HEK293 (cell line): Measurements from ENCODE around the gene KCNB1.

Source experiments
- CTCF ChIA-PET: fragments of 350-600 bp; formaldehyde crosslinking; extraction: SDS; loops from one replicate; lab custom pipeline; 2021; ENCODE audit warnings: antibody characterized with exemption; lab: Yijun Ruan, JAX
- POLR2A ChIA-PET: fragments of 300-600 bp; formaldehyde crosslinking; extraction: SDS; loops from one replicate; lab custom pipeline; 2020; ENCODE audit warnings: antibody characterized with exemption, inconsistent platforms; lab: Yijun Ruan, JAX
- H3K27ac ChIP-seq: fragments of 200-500 bp; sonication (Bioruptor generic); 2 replicates; pipeline ENCODE4 v1.5.1; 2014; ENCODE audit warnings: low read depth, low read length, control low read depth, inconsistent platforms; ENCODE audit errors: extremely low read depth
- H3K36me3 ChIP-seq, 2 experiments: fragments of 200-500 bp in 1 of 2; sonication (Bioruptor generic) in 1 of 2; 1 replicate in 1 of 2; 2 replicates in 1 of 2; pipeline ENCODE4 v1.5.1; 2014 to 2017; ENCODE audit warnings: inconsistent platforms in 2 of 2, low read length in 2 of 2; ENCODE audit not compliant: control insufficient read depth in 2 of 2, insufficient read depth in 1 of 2
- H3K4me1 ChIP-seq: fragments of 200-500 bp; sonication (Bioruptor generic); 2 replicates; pipeline ENCODE4 v1.5.1; 2014; ENCODE audit warnings: mild to moderate bottlenecking, low read length, inconsistent platforms; ENCODE audit not compliant: control insufficient read depth, insufficient read depth
- H3K4me3 ChIP-seq: 2 replicates; pipeline ENCODE4 v1.5.1; 2011; ENCODE audit warnings: low read depth, mild to moderate bottlenecking, control low read depth, low read length, moderate library complexity
- H3K9me3 ChIP-seq: fragments of 200-500 bp; sonication (Bioruptor generic); 2 replicates; pipeline ENCODE4 v1.5.1; 2014; ENCODE audit warnings: low read depth, low read length, inconsistent platforms; ENCODE audit not compliant: control insufficient read depth, insufficient read depth
- ELK4 ChIP-seq: IDR thresholded peaks from 2 replicates; pipeline ENCODE4 v1.6.1; 2011; ENCODE audit warnings: mild to moderate bottlenecking, low read depth, low read length, borderline replicate concordance
- FEZF1 ChIP-seq: fragments of 450-650 bp; formaldehyde crosslinking; IDR thresholded peaks from 2 replicates; pipeline ENCODE4 v1.5.1; 2016; ENCODE audit warnings: missing biosample characterization, missing genetic modification characterization
- GLI2 ChIP-seq: fragments of 450-650 bp; formaldehyde crosslinking; IDR thresholded peaks from 2 replicates; pipeline ENCODE4; 2017; ENCODE audit warnings: missing biosample characterization, missing genetic modification characterization, low read depth, borderline replicate concordance
- MYNN ChIP-seq: fragments of 450-650 bp; formaldehyde crosslinking; IDR thresholded peaks from 2 replicates; pipeline ENCODE4 v1.5.1; 2016; ENCODE audit warnings: missing biosample characterization, missing genetic modification characterization, borderline replicate concordance
- OVOL3 ChIP-seq: fragments of 450-650 bp; formaldehyde crosslinking; IDR thresholded peaks from 2 replicates; pipeline ENCODE4 v1.5.1; 2016; ENCODE audit warnings: missing biosample characterization, missing genetic modification characterization
- PATZ1 ChIP-seq: fragments of 450-650 bp; formaldehyde crosslinking; IDR thresholded peaks from 2 replicates; pipeline ENCODE4 v1.5.1; 2016; ENCODE audit warnings: missing biosample characterization, missing genetic modification characterization
- RBAK ChIP-seq: fragments of 450-650 bp; formaldehyde crosslinking; IDR thresholded peaks from 2 replicates; pipeline ENCODE4 v1.5.1; 2016; ENCODE audit warnings: missing biosample characterization, missing genetic modification characterization
- SCRT1 ChIP-seq: fragments of 450-650 bp; formaldehyde crosslinking; IDR thresholded peaks from 2 replicates; pipeline ENCODE4 v1.5.1; 2016; ENCODE audit warnings: missing biosample characterization, missing genetic modification characterization, borderline replicate concordance
- YY2 ChIP-seq: fragments of 450-650 bp; formaldehyde crosslinking; IDR thresholded peaks from 2 replicates; pipeline ENCODE4 v1.5.1; 2016; ENCODE audit warnings: missing biosample characterization, missing genetic modification characterization
- ZBTB10 ChIP-seq: fragments of 450-650 bp; formaldehyde crosslinking; IDR thresholded peaks from 2 replicates; pipeline ENCODE4 v1.5.1; 2016; ENCODE audit warnings: missing biosample characterization, missing genetic modification characterization
- ZNF23 ChIP-seq: fragments of 450-650 bp; formaldehyde crosslinking; IDR thresholded peaks from 2 replicates; pipeline ENCODE4 v1.5.1; 2016; ENCODE audit warnings: missing biosample characterization, missing genetic modification characterization, borderline replicate concordance
- ZNF292 ChIP-seq: fragments of 450-650 bp; formaldehyde crosslinking; IDR thresholded peaks from 2 replicates; pipeline ENCODE4 v1.5.1; 2016; ENCODE audit warnings: low read depth, missing biosample characterization, missing genetic modification characterization, borderline replicate concordance
- ZNF394 ChIP-seq: fragments of 450-650 bp; formaldehyde crosslinking; IDR thresholded peaks from 2 replicates; pipeline ENCODE4 v1.5.1; 2016; ENCODE audit warnings: missing biosample characterization, missing genetic modification characterization, mild to moderate bottlenecking, moderate library complexity, borderline replicate concordance
- ZNF398 ChIP-seq: fragments of 450-650 bp; formaldehyde crosslinking; IDR thresholded peaks from 2 replicates; pipeline ENCODE4 v1.5.1; 2017; ENCODE audit warnings: missing biosample characterization, missing genetic modification characterization
- ZNF433 ChIP-seq: fragments of 450-650 bp; formaldehyde crosslinking; IDR thresholded peaks from 2 replicates; pipeline ENCODE4 v1.5.1; 2016; ENCODE audit warnings: missing biosample characterization, missing genetic modification characterization, low read depth
- ZNF514 ChIP-seq: fragments of 450-650 bp; formaldehyde crosslinking; IDR thresholded peaks from 2 replicates; pipeline ENCODE4 v1.5.1; 2016; ENCODE audit warnings: missing biosample characterization, missing genetic modification characterization
- ZNF571 ChIP-seq: fragments of 450-650 bp; formaldehyde crosslinking; IDR thresholded peaks from 2 replicates; pipeline ENCODE4 v1.5.0; 2017; ENCODE audit warnings: missing biosample characterization, missing genetic modification characterization
- ZNF623 ChIP-seq: fragments of 450-650 bp; formaldehyde crosslinking; IDR thresholded peaks from 2 replicates; pipeline ENCODE4 v1.5.1; 2016; ENCODE audit warnings: missing biosample characterization, missing genetic modification characterization
- ZNF776 ChIP-seq: fragments of 450-650 bp; formaldehyde crosslinking; IDR thresholded peaks from 2 replicates; pipeline ENCODE4 v1.5.0; 2017; ENCODE audit warnings: missing biosample characterization, missing genetic modification characterization, borderline replicate concordance
- ZNF785 ChIP-seq: fragments of 450-650 bp; formaldehyde crosslinking; IDR thresholded peaks from 2 replicates; pipeline ENCODE4 v1.5.1; 2016; ENCODE audit warnings: missing biosample characterization, missing genetic modification characterization

Gene KCNB1

GRCh38 chr20:49395659-49396058, 86.8 kb downstream of the KCNB1 start:
- H3K4me3 ChIP-seq = no peak overlapping the region
- no peak overlapping the region for H3K27ac ChIP-seq
- no peak for TF ChIP-seq FEZF1 (tag by site-specific recombination)
- peak; percentile 97 for TF ChIP-seq ZNF623 (tag by site-specific recombination)
- no peak for TF ChIP-seq OVOL3 (tag by site-specific recombination)
- no peaks in the 10 kb centered on the region for H3K4me1 ChIP-seq
- ChIA-PET CTCF (interaction anchor here (0.7 to 4.2 kb wide), 3 partner anchors 11 to 186 kb away, joined by 3 to 21 read pairs (median 3); no protein-coding TSS in a partner anchor), POLR2A (no interaction called here)
- no peaks in the 10 kb centered on the region for H3K36me3 ChIP-seq
- no peaks in the 10 kb centered on the region for H3K9me3 ChIP-seq

GRCh38 chr20:49395183-49395582, 87.3 kb downstream of the KCNB1 start:
- TF ChIP-seq ZNF571 (tag by site-specific recombination) (no peak), PATZ1 (tag by site-specific recombination) (no peak), ZNF394 (tag by site-specific recombination) (no peak), ZNF292 (tag by site-specific recombination) (no peak), SCRT1 (tag by site-specific recombination) (no peak), ZNF23 (tag by site-specific recombination) (no peak), ZBTB10 (tag by site-specific recombination) (no peak), ZNF514 (tag by site-specific recombination) (no peak), MYNN (no peak), ZNF398 (tag by site-specific recombination) (no peak), YY2 (tag by site-specific recombination) (no peak), ELK4 (no peak), ZNF776 (tag by site-specific recombination) (no peak), RBAK (tag by site-specific recombination) (no peak), ZNF785 (tag by site-specific recombination) (no peak), FEZF1 (tag by site-specific recombination) (no peak), GLI2 (tag by site-specific recombination) (no peak), ZNF433 (no peak)
- no peak overlapping the region for H3K27ac ChIP-seq
- ChIA-PET CTCF (interaction anchor here (0.7 to 4.2 kb wide), 3 partner anchors 10 to 186 kb away, joined by 3 to 21 read pairs (median 3); no protein-coding TSS in a partner anchor), POLR2A (no interaction called here)
- H3K36me3 ChIP-seq = no peaks in the 10 kb centered on the region
- H3K4me3 ChIP-seq = no peak overlapping the region
- no peaks in the 10 kb centered on the region for H3K9me3 ChIP-seq
- H3K4me1 ChIP-seq = no peaks in the 10 kb centered on the region
